ENCODE measurements around the gene NPB. TPM values are rescaled to one million over a fixed set of nuclear protein-coding genes. Genes with fewer than 3 reads are reported as not detected.
"Not testable (repeated sequence)": the region's sequence is repeated elsewhere in the genome, so short reads cannot be mapped to it uniquely, and the experiment has no call there.

Gene NPB
- total RNA-seq, 4 donors from 2014 or later: 0.41 TPM; not detected in 3

DNA sequence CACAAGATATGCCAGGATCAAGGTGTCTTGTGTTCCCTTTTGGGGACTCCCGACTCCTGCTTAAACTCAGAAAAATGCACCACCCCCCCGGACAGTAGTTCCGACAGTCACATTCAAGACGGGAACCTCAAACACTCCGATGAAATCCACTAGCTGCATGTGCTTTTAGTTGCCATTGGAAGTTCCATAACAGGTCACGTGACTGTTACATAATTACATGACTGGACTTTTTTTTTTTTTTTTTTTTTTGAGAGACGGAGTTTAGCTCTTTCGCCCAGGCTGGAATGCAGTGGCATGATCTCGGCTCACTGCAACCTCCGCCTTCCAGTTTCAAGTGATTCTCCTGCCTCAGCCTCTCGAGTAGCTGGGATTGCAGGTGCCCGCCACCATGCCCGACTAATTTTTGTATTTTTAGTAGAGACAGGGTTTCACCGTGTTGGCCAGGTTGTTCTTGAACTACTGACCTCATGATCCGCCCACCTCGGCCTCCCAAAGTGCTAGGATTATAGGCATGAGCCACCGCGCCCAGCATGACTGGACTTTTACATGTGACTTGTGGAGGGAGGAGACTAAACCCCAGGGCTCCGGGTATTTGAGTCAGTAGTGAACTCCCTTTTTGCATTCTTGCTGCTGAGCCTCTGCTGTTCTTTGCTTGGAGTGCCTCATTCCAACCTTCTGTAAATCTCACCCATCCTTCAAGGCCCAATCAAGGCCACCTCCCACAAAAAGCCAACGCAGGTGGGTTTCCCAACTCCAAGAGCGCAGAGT, 14.4 kb downstream of the NPB start:
- 60 to 67% methylated on average over 6 to 21 of the region's 21 CpGs for WGBS, 2 donors (ENCODE audit: low coverage in 1 of 2)
- in situ Hi-C loops (cut with MboI; ENCODE audit: low pct_ligation_motif_present in 1 of 4, low pct_unique_long_range_greater_than_20kb in 1 of 4, low sequenced_read_pairs in 3 of 4): no loop called here

DNA sequence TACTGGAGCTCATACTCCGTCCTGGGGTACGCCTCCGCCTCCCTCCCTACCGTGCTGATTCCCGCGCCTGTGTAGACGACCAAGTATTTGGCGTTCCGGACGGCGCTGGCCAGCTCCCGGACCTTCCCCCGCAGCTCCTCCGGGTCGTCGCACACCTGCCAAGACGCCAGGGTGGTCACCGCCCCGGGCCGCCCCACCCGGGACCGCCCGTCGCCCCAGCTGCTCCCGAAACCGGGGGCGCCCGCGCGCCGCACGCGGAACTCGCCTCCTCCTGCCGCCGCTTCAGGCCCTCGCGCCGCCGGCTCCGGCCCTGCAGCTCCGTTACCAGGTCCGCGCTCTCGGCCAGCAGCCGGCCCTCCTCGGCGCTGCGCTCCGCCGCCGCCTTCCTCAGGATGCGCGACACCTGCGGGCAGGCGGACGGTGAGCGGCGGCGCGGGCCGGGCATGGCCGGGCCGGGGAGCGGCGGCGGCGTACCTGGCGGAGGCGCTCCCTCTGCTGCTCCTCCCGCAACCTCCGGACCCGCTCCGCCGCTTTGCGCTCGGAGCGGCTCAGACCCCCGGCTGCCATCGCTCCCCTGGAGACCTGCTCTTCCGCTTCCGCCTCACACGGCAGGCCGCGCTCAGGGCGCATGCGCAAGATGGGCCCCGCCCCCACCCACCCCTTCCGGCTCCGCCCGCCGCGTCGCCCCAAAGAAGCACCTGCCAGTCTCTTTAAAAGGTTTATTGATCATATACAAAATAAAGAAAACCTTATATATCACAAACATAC, 15.7 kb downstream of the NPB start, which contains the start of gene SIRT7:
Gene SIRT7, minus strand, starts transcription at position 612 of the 768 bp plus-strand sequence. Its CDS starts 45 bp downstream, at position 567.
- WGBS, 2 donors (ENCODE audit: low coverage in 1 of 2): 1% methylated on average over 55 of the region's 94 CpGs; no CpG with 5 or more reads in 1 of the 2 donors
- peak; percentile 67 for TF ChIP-seq POLR2A (IDR thresholded peaks at IDR 0.05)
- peak; percentile 80 to 95 (median 92) for TF ChIP-seq POLR2AphosphoS5 (IDR thresholded peaks at IDR 0.05)
- TF ChIP-seq, protein P1, sequence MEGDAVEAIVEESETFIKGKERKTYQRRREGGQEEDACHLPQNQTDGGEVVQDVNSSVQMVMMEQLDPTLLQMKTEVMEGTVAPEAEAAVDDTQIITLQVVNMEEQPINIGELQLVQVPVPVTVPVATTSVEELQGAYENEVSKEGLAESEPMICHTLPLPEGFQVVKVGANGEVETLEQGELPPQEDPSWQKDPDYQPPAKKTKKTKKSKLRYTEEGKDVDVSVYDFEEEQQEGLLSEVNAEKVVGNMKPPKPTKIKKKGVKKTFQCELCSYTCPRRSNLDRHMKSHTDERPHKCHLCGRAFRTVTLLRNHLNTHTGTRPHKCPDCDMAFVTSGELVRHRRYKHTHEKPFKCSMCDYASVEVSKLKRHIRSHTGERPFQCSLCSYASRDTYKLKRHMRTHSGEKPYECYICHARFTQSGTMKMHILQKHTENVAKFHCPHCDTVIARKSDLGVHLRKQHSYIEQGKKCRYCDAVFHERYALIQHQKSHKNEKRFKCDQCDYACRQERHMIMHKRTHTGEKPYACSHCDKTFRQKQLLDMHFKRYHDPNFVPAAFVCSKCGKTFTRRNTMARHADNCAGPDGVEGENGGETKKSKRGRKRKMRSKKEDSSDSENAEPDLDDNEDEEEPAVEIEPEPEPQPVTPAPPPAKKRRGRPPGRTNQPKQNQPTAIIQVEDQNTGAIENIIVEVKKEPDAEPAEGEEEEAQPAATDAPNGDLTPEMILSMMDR (IDR thresholded peaks at IDR 0.05): no peak

More for the DNA sequence above, 14.4 kb downstream of the NPB start:
- Histone ChIP-seq H3K36me3 (peaks cover 0 to 26% (median 10%) of the 10 kb centered on the region in 4 donors), H3K9me3 (no peaks in the 10 kb centered on the region), H3K4me1 (peaks cover 11 to 55% (median 39%) of the 10 kb centered on the region in 4 donors), H3K27me3 (no peaks in the 10 kb centered on the region), H3K4me3 (peak overlapping the region in 3 of 4 donors; percentile 83 to 99 (median 90)), H3K27ac (peak overlapping the region; percentile 88 to 92 (median 90))
- intact Hi-C loops (cut with DNase I; ENCODE audit: low total_unique reads): no loop called here
- peak; percentile 70 for DNase-seq
- TF ChIP-seq EP300 (IDR thresholded peaks at IDR 0.05; ENCODE audit: low read depth) (no peak), POLR2AphosphoS5 (IDR thresholded peaks at IDR 0.05) (peak in 2 of 3 donors; percentile 90 to 94), POLR2A (IDR thresholded peaks at IDR 0.05) (peak; percentile 88)
- TF ChIP-seq, protein P1 (IDR thresholded peaks at IDR 0.05): no peak

DNA sequence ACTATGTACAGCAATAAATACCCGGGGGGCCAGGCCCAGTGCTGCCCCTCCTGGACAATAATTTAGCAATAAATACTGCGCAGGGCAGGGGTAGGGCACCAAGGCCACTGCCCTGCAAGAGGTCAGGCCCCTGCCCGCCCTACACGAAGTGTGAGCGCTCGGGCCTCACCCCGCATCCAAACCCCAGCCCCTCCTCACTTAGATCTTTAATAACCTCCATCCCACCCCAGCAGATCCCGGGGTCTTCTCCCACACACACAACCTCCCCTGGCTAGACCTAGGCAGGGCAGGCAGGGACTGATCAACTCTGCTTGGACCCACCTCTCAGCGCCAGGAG, 16.3 kb downstream of the NPB start:
- peak overlapping the region in 3 of 4 donors; percentile 83 to 99 (median 90) for H3K4me3 ChIP-seq
- H3K9me3 ChIP-seq; in situ Hi-C loops (cut with MboI; ENCODE audit: low pct_ligation_motif_present in 1 of 4, low pct_unique_long_range_greater_than_20kb in 1 of 4, low sequenced_read_pairs in 3 of 4); H3K27me3 ChIP-seq; intact Hi-C loops (cut with DNase I; ENCODE audit: low total_unique reads); DNase-seq: not testable (repeated sequence)
- peaks cover 0 to 30% (median 11%) of the 10 kb centered on the region in 4 donors for H3K36me3 ChIP-seq
- H3K4me1 ChIP-seq: peaks cover 17 to 66% (median 50%) of the 10 kb centered on the region in 4 donors
- 25% methylated on average over 9 of the region's 9 CpGs; no CpG with 5 or more reads in 1 of the 2 donors for WGBS, 2 donors (ENCODE audit: low coverage in 1 of 2)
- H3K27ac ChIP-seq: peak overlapping the region; percentile 88 to 92 (median 90)

More for the DNA sequence above, 15.7 kb downstream of the NPB start, which contains the start of gene SIRT7:
- intact Hi-C loops (cut with DNase I; ENCODE audit: low total_unique reads) (no loop called here), in situ Hi-C loops (cut with MboI; ENCODE audit: low pct_ligation_motif_present in 1 of 4, low pct_unique_long_range_greater_than_20kb in 1 of 4, low sequenced_read_pairs in 3 of 4) (no loop called here)
- DNase-seq: peak; percentile 83
- H3K27ac ChIP-seq: peak within 1 kb of the TSS; percentile 88 to 92 (median 90)
- H3K9me3 ChIP-seq: no peaks in the 10 kb centered on the region
- H3K36me3 ChIP-seq: peaks cover 0 to 32% (median 11%) of the 10 kb centered on the region in 4 donors
- no peaks in the 10 kb centered on the region for H3K27me3 ChIP-seq
- H3K4me1 ChIP-seq: peaks cover 15 to 61% (median 44%) of the 10 kb centered on the region in 4 donors
- peak within 1 kb of the TSS; percentile 83 to 99 (median 91) for H3K4me3 ChIP-seq

DNA sequence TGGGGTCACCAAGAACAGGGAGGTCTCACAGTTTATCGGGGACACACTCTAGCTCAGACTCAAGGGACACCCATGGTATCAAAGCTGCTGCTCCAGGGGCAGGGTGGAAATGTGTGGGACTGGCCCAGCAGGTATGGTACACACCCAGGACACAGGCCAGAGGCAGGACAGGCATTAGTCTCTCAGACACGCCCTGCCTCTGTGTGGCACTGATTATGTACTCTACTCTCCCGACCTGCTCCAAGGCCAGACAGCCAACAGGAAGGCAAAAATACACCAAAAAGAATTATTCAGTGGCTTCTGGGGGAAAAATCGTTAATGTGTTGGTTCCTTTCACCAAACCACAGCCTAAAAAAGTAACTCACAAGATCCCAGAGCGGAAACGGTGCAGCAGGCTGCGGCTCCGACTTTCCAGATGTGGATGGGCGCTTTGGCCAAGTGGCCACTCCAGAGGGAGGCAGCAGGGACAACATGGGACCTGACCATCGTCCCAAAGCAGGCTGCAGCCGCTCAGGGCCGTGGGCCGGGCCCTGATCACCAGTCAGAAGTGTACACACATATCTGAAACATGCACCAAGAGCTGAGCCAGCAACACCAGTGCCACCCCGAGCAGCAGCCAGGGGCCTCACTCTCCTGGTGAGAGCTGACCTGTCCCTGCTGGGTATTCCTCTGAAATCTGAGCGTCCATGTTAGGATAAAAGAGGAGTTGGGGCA, 17.0 kb downstream of the NPB start:
- WGBS, 2 donors (ENCODE audit: low coverage in 1 of 2): 73 to 74% methylated on average over 2 to 15 of the region's 15 CpGs
- TF ChIP-seq EP300 (IDR thresholded peaks at IDR 0.05; ENCODE audit: low read depth) (no peak), POLR2A (IDR thresholded peaks at IDR 0.05) (peak; percentile 78), POLR2AphosphoS5 (IDR thresholded peaks at IDR 0.05) (peak in 2 of 3 donors; percentile 75 to 83)
- TF ChIP-seq, protein P1 (IDR thresholded peaks at IDR 0.05): no peak
- peaks cover 21 to 73% (median 57%) of the 10 kb centered on the region in 4 donors for H3K4me1 ChIP-seq
- peak overlapping the region; percentile 88 to 92 (median 90) for H3K27ac ChIP-seq
- H3K9me3 ChIP-seq: no peaks in the 10 kb centered on the region
- in situ Hi-C loops (cut with MboI; ENCODE audit: low pct_ligation_motif_present in 1 of 4, low pct_unique_long_range_greater_than_20kb in 1 of 4, low sequenced_read_pairs in 3 of 4): no loop called here
- H3K27me3 ChIP-seq: no peaks in the 10 kb centered on the region
- intact Hi-C loops (cut with DNase I; ENCODE audit: low total_unique reads): no loop called here
- H3K36me3 ChIP-seq: peaks cover 0 to 23% (median 8%) of the 10 kb centered on the region in 4 donors
- H3K4me3 ChIP-seq: no peak overlapping the region
- DNase-seq: peak; percentile 85

Data from transverse colon (tissue), 4 donors.